GM12878 (cell line): ENCODE results near the gene CNTN2. TPM values are rescaled to one million over a fixed set of nuclear protein-coding genes. Genes with fewer than 3 reads are reported as not detected.

Source experiments
- ATAC-seq: fragments of 200-7000 bp; cut with Tn5 transposase; 3 replicates; pipeline ENCODE4 v1.9.1; 2020; ENCODE audit warnings: mild to moderate bottlenecking, moderate library complexity
- BruUV-seq: library from RNA; stranded (reverse); fragments of 400-500 nt; replicated peaks from 2 replicates; lab custom pipeline; 2021; lab: Mats Ljungman, UMichigan
- CTCF ChIA-PET: fragments of 300-600 bp; sonication (Branson Sonifier 250); formaldehyde crosslinking; extraction: SDS; loops from one replicate; lab custom pipeline; 2021; ENCODE audit warnings: inconsistent platforms; lab: Yijun Ruan, JAX
- POLR2A ChIA-PET: fragments of 350-600 bp; formaldehyde crosslinking; extraction: SDS; loops from one replicate; lab custom pipeline; 2021; ENCODE audit warnings: inconsistent platforms; lab: Charles Lee
- RAD21 ChIA-PET: fragments of 300-600 bp; sonication (Branson Sonifier 250); formaldehyde crosslinking; loops from one replicate; lab custom pipeline; 2023; ENCODE audit warnings: antibody characterized with exemption; ENCODE audit not compliant: unreplicated experiment; lab: Charles Lee
- SMC1A ChIA-PET: fragments of 300-600 bp; sonication (Branson Sonifier 250); formaldehyde crosslinking; loops from one replicate; lab custom pipeline; 2023; ENCODE audit not compliant: unreplicated experiment, uncharacterized antibody; lab: Charles Lee
- DNase-seq: peaks from one replicate; pipeline ENCODE4 v3.0.0-alpha.2; 2011; ENCODE audit warnings: low read depth, low spot score
- FAIRE-seq: peaks from 3 replicates; lab custom pipeline; 2011; peaks lifted over from hg19 to GRCh38; lab: Jason Lieb, UNC
- H2AFZ ChIP-seq: 2 replicates; pipeline ENCODE4 v1.6.0; 2011; ENCODE audit warnings: low read depth, low read length, control low read depth; ENCODE audit not compliant: control insufficient read depth
- H3K27ac ChIP-seq: 2 replicates; pipeline ENCODE4 v1.5.1; 2011; ENCODE audit warnings: control low read depth; ENCODE audit not compliant: control insufficient read depth, insufficient read depth
- H3K27me3 ChIP-seq, 2 experiments: replicated peaks in 1 of 2; 2 replicates each; pipeline versions ENCODE4 v1.6.0 to v1.6.1; 2011; ENCODE audit warnings: low read length in 1 of 2; ENCODE audit not compliant: control insufficient read depth in 2 of 2, insufficient read depth in 2 of 2
- H3K36me3 ChIP-seq, 2 experiments: 2 replicates each; pipeline ENCODE4 v1.5.1; 2011; ENCODE audit warnings: low read length in 1 of 2; ENCODE audit not compliant: control insufficient read depth in 2 of 2, insufficient read depth in 2 of 2
- H3K4me1 ChIP-seq: 2 replicates; pipeline ENCODE4 v1.6.1; 2011; ENCODE audit warnings: mild to moderate bottlenecking, low read length, moderate library complexity, mixed read lengths; ENCODE audit not compliant: control insufficient read depth, insufficient read depth
- H3K4me2 ChIP-seq: 2 replicates; pipeline ENCODE4 v1.6.0; 2011; ENCODE audit warnings: control low read depth; ENCODE audit not compliant: control insufficient read depth, insufficient read depth
- H3K4me3 ChIP-seq: fragments of 200-600 bp; sonication (generic); 2 replicates; pipeline ENCODE4 v1.5.1; 2016
- H3K79me2 ChIP-seq: 2 replicates; pipeline ENCODE4 v1.6.0; 2011; ENCODE audit warnings: low read length; ENCODE audit not compliant: control insufficient read depth, insufficient read depth
- H3K9ac ChIP-seq: 2 replicates; pipeline ENCODE4 v1.8.0; 2011; ENCODE audit warnings: low read length, control low read depth, mixed read lengths; ENCODE audit not compliant: control insufficient read depth, insufficient read depth
- H3K9me3 ChIP-seq: replicated peaks from 3 replicates; pipeline ENCODE4 v1.5.1; 2011; ENCODE audit warnings: mild to moderate bottlenecking, low read length; ENCODE audit not compliant: control insufficient read depth, insufficient read depth
- H4K20me1 ChIP-seq: 2 replicates; pipeline ENCODE4 v1.6.0; 2011; ENCODE audit not compliant: control insufficient read depth, insufficient read depth
- BCL11A ChIP-seq: IDR thresholded peaks from 2 replicates; pipeline ENCODE4 v1.6.1; 2011; ENCODE audit warnings: low read depth, low read length
- CHD4 ChIP-seq: fragments of 200-600 bp; sonication (generic); IDR thresholded peaks from 2 replicates; pipeline ENCODE4 v1.6.1; 2016; ENCODE audit warnings: mild to moderate bottlenecking
- CUX1 ChIP-seq: IDR thresholded peaks from 2 replicates; pipeline ENCODE4 v1.6.1; 2012; ENCODE audit warnings: improper control_type of control experiment, low read depth, low read length; ENCODE audit not compliant: insufficient replicate concordance
- IKZF2 ChIP-seq, 2 experiments: fragments of 450-650 bp; IDR thresholded peaks; 2 replicates each; pipeline ENCODE4 v1.6.1; 2017; ENCODE audit warnings: mild to moderate bottlenecking in 2 of 2, moderate library complexity in 2 of 2
- IRF5 ChIP-seq: fragments of 450-650 bp; IDR thresholded peaks from 2 replicates; pipeline ENCODE4 v1.6.1; 2017; ENCODE audit warnings: borderline replicate concordance
- KDM1A ChIP-seq: fragments of 200-600 bp; sonication (generic); IDR thresholded peaks from 2 replicates; pipeline ENCODE4 v1.6.1; 2016; ENCODE audit warnings: borderline replicate concordance
- MYC ChIP-seq: IDR thresholded peaks from 2 replicates; pipeline ENCODE4 v1.6.1; 2011; ENCODE audit warnings: mild to moderate bottlenecking, low read length, moderate library complexity, inconsistent platforms; ENCODE audit not compliant: insufficient read depth, insufficient replicate concordance, insufficient read length, severe bottlenecking
- RBBP5 ChIP-seq: fragments of 200-600 bp; sonication (generic); conservative IDR thresholded peaks from 2 replicates; pipeline ENCODE4 v1.6.1; 2016
- TCF12 ChIP-seq: IDR thresholded peaks from 2 replicates; pipeline ENCODE4 v1.6.1; 2011; ENCODE audit warnings: low read depth, mild to moderate bottlenecking, low read length
- USF1 ChIP-seq: IDR thresholded peaks from 2 replicates; pipeline ENCODE4 v1.6.1; 2011; ENCODE audit warnings: borderline replicate concordance, low read depth, mild to moderate bottlenecking, moderate library complexity, mixed read lengths, low read length; ENCODE audit not compliant: insufficient read depth; ENCODE audit errors: extremely low read length
- ZBTB4 ChIP-seq: fragments of 450-650 bp; formaldehyde crosslinking; IDR thresholded peaks from 2 replicates; pipeline ENCODE4 v1.4.0; 2022; ENCODE audit warnings: mild to moderate bottlenecking, moderate library complexity
- WGBS: methylation state at CpG from one replicate; pipeline ENCODE4 v1.1.6; 2016; ENCODE audit warnings: low lambda C conversion rate; ENCODE audit not compliant: insufficient replicate concordance, insufficient coverage; ENCODE audit errors: missing lambda C conversion rate; 5-methylcytosine and 5-hydroxymethylcytosine counted together
- in situ Hi-C: fragments of 300-500 bp; cut with MboI; formaldehyde crosslinking; loops from 9 replicates; pipeline ENCODE4 v1.14.3; 2018; ENCODE audit warnings: mixed read lengths
- intact Hi-C: fragments of 100-400 bp; cut with micrococcal nuclease; formaldehyde crosslinking; loops from one replicate; pipeline ENCODE4 v1.14.2; 2022; ENCODE audit not compliant: unreplicated experiment
- polyA plus RNA-seq, 11 experiments: library from polyadenylated mRNA; depleted of rRNA in 4 of 11; unstranded in 6 of 11; stranded (reverse) in 5 of 11; fragments of >200 nt; fragmentation: Nextera tagmentation in 4 of 11; fragmentation: Illumina TruSeq in 1 of 11; extraction: Ambion mirVana in 4 of 11; extraction: Trizol in 1 of 11; gene quantifications; 1 replicate in 1 of 11; 2 replicates in 10 of 11; pipeline versions ENCODE4 v1.2.1 to v1.2.3, GENCODE V29; 2011 to 2016; ENCODE audit warnings: inconsistent platforms in 2 of 11, missing spikeins in 2 of 11, low read depth in 1 of 11
- total RNA-seq, 4 experiments: library from RNA; depleted of rRNA in 3 of 4; stranded (reverse); fragments of >200 nt in 3 of 4; fragmentation: Illumina TruSeq in 1 of 4; extraction: Trizol in 1 of 4; gene quantifications; 2 replicates each; pipeline versions ENCODE4 v1.2.1 to v1.2.3, GENCODE V29; 2013 to 2021

Gene CNTN2
- total and polyA plus RNA-seq, 10 of the 15 experiments (the other 5 are each of a cell fraction or from before 2014, with no cell fraction given) = 0.03 TPM; not detected in 9

- TF ChIP-seq CUX1 (no peak), USF1 (no peak), KDM1A (no peak), BCL11A (no peak)
Measured at GRCh38 chr1:205064741-205065316, 21.8 kb downstream of the CNTN2 start (continued).

GRCh38 chr1:205065666-205066065 is 22.7 kb downstream of the CNTN2 start:
- no peaks in the 10 kb centered on the region for H3K4me1 ChIP-seq
- DNase-seq (no peak), FAIRE-seq (no peak), ATAC-seq (no peak)
- WGBS = 52% methylated on average over 14 of the region's 14 CpGs
- H2AFZ ChIP-seq = no peak overlapping the region
- POLR2A ChIA-PET = no interaction called here
- no peak overlapping the region for H3K4me2 ChIP-seq
- H3K36me3 ChIP-seq = no peaks in the 10 kb centered on the region
- H4K20me1 ChIP-seq = no peaks in the 10 kb centered on the region
- in situ Hi-C loops = no loop called here
- no peak for TF ChIP-seq CHD4
- TF ChIP-seq ZBTB4 = no peak
- no peak for TF ChIP-seq RBBP5
- no peak for TF ChIP-seq MYC
- no peak for TF ChIP-seq IRF5
- no peak for TF ChIP-seq IKZF2 (IDR thresholded peaks at IDR 0.05)
- no peak for TF ChIP-seq TCF12
- RAD21 ChIA-PET = interaction anchor here (1.0 to 1.2 kb wide), 3 partner anchors 73 to 190 kb away, joined by 3 read pairs; no protein-coding TSS in a partner anchor
- H3K27me3 ChIP-seq = no peaks in the 10 kb centered on the region
- no TSS peak for BruUV-seq
- CTCF ChIA-PET = interaction anchor here (0.7 to 1.4 kb wide), 5 partner anchors 24 to 190 kb away, joined by 3 to 4 read pairs (median 3); no protein-coding TSS in a partner anchor
- SMC1A ChIA-PET = interaction anchor here (1.2 kb wide), 2 partner anchors 12 to 76 kb away, joined by 3 to 5 read pairs; no protein-coding TSS in a partner anchor
- H3K9ac ChIP-seq = no peak overlapping the region
- no peaks in the 10 kb centered on the region for H3K9me3 ChIP-seq
- intact Hi-C loops = no loop called here
- no peaks in the 10 kb centered on the region for H3K79me2 ChIP-seq
- H3K27ac ChIP-seq = no peak overlapping the region
- H3K4me3 ChIP-seq = no peak overlapping the region
